Sigmoid colon (tissue), 4 donors: ENCODE measurements around the gene LACTBL1.
"Not testable (repeated sequence)": the region's sequence is repeated elsewhere in the genome, so short reads cannot be mapped to it uniquely, and the experiment has no call there.

Experiments
- EP300 ChIP-seq, 4 donors: sonication (generic); formaldehyde crosslinking; IDR thresholded peaks; one replicate each; pipeline ENCODE4 v1.6.1; 2017; ENCODE audit warnings: antibody characterized with exemption in 4 of 4
- TF ChIP-seq, protein P1 (sequence below), 4 experiments: fragments of 450-650 bp in 3 of 4; fragments of 200-600 bp in 1 of 4; IDR thresholded peaks; one replicate each; pipeline ENCODE4 v1.5.1; 2016 to 2019; ENCODE audit warnings: antibody characterized with exemption in 4 of 4, mild to moderate bottlenecking in 3 of 4, moderate library complexity in 2 of 4

DNA sequence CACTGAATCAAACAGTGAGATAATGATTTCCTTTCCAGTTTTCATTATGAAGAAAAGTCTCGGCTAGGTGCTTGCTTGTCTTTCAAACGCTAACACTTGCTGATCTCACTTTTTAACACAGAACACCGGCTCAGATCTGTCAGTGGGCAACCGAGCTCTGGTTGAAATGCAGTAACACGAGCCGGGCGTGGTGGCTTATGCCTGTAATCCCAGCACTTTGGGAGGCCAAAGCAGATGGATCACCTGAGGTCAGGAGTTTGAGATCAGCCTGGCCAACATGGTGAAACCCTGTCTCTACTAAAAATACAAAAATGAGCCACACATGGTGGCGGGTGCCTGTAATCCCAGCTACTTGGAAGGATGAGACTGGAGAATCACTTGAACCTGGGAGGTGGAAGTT, 37.4 kb upstream of the LACTBL1 start:
- TF ChIP-seq, protein P1, sequence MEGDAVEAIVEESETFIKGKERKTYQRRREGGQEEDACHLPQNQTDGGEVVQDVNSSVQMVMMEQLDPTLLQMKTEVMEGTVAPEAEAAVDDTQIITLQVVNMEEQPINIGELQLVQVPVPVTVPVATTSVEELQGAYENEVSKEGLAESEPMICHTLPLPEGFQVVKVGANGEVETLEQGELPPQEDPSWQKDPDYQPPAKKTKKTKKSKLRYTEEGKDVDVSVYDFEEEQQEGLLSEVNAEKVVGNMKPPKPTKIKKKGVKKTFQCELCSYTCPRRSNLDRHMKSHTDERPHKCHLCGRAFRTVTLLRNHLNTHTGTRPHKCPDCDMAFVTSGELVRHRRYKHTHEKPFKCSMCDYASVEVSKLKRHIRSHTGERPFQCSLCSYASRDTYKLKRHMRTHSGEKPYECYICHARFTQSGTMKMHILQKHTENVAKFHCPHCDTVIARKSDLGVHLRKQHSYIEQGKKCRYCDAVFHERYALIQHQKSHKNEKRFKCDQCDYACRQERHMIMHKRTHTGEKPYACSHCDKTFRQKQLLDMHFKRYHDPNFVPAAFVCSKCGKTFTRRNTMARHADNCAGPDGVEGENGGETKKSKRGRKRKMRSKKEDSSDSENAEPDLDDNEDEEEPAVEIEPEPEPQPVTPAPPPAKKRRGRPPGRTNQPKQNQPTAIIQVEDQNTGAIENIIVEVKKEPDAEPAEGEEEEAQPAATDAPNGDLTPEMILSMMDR (IDR thresholded peaks at IDR 0.05): not testable (repeated sequence)
- not testable (repeated sequence) for TF ChIP-seq EP300 (IDR thresholded peaks at IDR 0.05)
